GM21423 (cell line): ENCODE results near the gene PPP2R2D.

Source experiments
- ATAC-seq: cut with Tn5 transposase; IDR thresholded peaks from one replicate; pipeline ENCODE4 v1.9.1; 2021; ENCODE audit warnings: mild to moderate bottlenecking, moderate library complexity; ENCODE audit not compliant: unreplicated experiment

PPP2R2D gene

GRCh38 chr10:131886237-131886636, 14.6 kb upstream of the PPP2R2D start:
- ATAC-seq: no peak

DNA sequence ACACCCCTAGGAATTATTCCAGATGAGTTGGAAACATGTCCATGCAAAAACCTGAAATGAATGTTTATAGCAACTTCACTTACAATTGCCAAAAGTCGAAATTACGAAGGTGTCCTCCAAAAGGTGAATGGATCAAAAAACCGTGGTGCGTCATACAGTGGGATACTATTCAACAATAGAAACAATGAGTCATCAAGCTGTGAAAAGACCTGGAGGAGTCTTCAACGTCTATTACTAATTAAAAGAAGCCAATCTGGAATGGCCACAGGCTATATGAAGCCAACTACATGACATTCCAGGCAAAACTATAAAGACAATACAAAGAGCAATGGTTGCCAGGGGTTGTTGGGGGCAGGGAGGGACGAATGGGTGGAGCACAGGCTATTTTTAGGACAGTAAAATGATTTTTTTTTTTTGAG, 12.6 kb upstream of the PPP2R2D start:
- ATAC-seq: no peak

DNA sequence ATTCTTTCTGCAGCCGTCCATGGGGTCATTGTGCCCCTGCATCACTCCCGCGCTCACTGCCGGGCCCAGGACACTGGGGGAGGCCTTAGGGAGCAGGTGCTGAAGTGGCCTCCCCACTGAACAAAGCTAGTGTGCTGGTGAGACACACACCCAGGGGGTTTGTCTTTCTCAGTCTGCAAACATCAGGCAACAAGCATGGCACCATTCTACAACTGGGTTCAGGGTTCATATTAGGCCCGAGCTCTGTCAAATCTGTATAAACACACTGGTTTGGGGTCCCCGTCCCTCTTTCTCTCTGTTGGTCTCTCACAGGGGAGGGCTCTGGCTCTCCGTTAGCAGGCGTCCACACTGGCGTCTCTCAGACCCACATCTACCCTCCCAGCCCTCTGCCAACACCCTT, 11.1 kb upstream of the PPP2R2D start:
- no peak for ATAC-seq

- no peak for ATAC-seq
Measured at GRCh38 chr10:131890276-131891195, 10.3 kb upstream of the PPP2R2D start.

DNA sequence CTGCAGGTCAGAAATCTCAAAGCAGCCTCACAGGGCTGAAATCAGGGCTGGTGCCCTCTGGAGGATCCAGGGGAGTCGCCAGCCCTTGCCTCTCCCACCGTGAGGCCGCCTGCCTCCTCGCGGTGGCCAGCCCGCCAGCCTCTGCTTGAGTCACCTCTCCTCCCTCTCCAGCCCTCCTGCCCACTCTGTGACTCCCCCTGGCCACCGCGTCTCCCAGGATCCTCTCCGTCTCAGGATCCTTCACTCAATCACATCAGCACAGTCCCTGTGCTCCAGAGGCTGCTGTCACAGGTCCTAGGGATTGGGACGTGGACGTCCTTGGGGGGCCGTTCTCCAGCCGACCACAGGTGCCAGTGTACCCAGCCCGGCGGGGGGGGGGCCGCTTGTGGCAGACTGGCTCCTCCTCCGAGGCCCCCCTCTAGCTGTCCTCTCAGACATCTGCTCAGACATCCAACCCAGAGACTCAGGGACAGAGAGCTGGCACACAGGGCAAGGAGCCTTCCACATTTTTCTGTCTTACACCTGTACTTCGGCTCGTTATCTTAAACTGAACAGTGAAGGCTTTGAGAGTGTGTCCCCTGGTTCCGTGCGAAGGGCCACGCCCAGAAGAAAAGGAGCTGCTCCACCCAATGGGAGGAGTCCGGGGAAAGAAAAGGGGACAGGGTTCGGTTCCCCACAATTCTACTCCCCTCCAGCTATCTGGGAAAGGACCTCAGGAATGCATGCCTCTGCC, 9.4 kb upstream of the PPP2R2D start:
- no peak for ATAC-seq

GRCh38 chr10:131891929-131892805, 8.6 kb upstream of the PPP2R2D start:
- no peak for ATAC-seq

GRCh38 chr10:131892806-131893675, 7.8 kb upstream of the PPP2R2D start:
- ATAC-seq: no peak

- ATAC-seq: no peak
Measured at GRCh38 chr10:131895116-131895515, 5.7 kb upstream of the PPP2R2D start.

GRCh38 chr10:131896403-131896802, 4.4 kb upstream of the PPP2R2D start:
- ATAC-seq: no peak

GRCh38 chr10:131897297-131897899, 3.4 kb upstream of the PPP2R2D start:
- no peak for ATAC-seq

- no peak for ATAC-seq
Measured at GRCh38 chr10:131898061-131898460, 2.7 kb upstream of the PPP2R2D start.

DNA sequence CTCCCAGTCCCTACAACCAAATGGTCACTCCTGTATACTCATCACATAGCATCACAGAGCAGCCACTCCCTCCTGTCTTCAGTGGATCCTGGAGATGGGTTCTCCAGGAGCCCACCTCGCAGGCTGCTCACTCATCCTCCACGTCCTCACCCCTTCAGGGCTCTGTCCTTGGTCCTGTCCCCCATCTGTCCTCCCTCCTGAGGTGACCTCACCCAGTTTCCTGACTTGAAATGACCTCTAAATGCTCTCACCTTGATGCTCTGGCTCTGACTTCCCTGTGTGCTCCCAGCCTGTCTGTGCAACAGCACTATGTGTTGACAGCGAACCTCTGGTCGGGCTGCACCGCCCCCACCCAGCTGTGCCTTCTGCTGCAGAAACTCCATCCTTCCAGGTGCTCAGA, 2.1 kb upstream of the PPP2R2D start:
- ATAC-seq: no peak

DNA sequence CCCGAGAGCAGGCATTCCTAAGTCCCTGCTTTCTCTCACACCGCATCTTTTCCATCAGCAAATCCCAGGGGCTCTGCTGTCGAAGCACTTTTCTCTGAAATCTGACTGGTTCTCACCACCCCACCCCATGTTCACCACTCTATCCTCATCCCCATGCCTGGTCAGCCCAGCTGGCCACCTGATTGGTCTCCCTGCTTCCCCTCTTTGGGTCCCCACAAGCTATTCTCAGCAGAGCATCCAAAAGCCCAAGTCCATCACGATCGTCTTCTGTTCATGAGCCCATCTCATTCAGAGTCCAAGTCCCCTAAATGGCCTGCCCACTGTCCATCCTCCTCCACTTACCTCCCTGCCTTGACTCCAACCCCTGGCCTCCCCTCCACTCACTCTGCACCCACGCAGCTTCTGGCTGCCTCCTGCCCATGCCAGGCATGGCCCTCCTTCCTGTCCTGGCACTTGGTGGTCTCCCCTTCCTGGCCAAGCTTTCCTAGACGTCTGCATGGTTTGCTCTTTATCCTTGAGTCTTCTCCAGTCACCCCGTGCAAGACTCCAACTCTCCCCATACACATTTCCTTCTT, 1.6 kb upstream of the PPP2R2D start:
- ATAC-seq: no peak

DNA sequence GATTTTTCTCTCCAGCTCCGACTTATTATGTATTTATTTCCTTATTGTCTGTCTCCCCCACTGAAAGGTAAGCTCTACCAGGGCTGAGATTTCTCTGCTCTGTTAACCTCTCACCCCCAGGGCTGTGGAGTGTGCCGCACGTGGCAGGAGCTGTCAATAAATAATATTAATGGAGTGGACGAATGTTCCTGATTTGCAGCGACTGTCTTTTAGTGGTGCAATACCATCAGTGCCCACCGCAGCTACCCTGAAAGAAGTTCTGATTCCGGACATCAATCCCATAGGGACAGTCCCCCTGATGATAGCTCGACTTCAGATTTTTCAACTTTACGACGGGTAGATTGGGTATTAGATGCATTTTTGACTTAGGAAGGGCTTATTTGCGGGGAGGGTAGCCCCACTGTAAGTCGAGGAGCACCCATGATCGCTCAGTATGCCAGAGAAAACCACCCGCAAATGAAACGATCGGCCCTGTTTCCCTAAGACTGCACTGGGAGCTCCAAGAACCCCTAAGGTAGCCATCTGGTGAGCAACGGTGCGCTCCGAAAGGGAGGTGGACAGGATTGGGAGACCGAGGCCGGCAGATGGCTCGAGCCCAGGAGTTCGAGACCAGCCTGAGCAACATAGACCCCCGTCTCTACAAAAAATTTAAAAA, 986 bp upstream of the PPP2R2D start:
- no peak for ATAC-seq

GRCh38 chr10:131901181-131901829, 497 bp downstream of the PPP2R2D start:
- ATAC-seq: peak; percentile 19

DNA sequence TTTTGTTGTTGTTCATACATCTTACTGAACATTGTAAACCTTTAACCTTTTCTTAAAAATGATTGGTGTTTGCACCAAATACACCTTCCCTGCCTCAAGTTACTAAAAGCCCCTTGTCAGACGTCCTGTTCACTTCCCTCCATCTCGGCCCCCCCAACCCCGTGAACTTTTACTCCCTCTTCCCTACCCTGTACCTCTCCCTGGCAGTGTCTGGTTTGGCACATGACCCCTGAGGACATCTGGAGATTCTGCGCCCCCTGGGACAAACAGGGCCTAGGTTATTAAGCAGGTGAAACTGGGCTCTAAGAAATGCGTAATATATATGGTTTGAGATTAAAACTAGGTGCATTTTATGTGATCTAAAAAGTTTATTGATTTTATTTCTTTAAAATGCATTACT, 1.4 kb downstream of the PPP2R2D start:
- ATAC-seq: no peak

- no peak for ATAC-seq
Measured at GRCh38 chr10:131902691-131903090, 1.9 kb downstream of the PPP2R2D start.

DNA sequence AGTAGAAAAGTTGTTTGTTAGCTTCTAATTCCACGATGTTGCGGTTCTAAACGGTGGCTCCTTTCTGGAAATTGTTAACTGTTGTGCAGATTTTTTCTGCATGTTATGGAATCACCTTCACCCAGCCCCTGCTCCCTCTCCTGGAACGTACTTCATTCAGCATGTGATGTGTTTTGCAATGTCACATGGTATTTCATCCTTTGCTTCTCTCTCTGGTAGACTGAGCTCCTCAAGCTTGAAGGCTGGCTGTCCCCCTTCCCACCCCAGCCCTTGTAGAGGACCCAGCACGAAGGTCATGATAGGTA, 4.4 kb downstream of the PPP2R2D start:
- no peak for ATAC-seq
